Measurements from ENCODE around the gene FOXF1.

The FOXF1 gene

DNA sequence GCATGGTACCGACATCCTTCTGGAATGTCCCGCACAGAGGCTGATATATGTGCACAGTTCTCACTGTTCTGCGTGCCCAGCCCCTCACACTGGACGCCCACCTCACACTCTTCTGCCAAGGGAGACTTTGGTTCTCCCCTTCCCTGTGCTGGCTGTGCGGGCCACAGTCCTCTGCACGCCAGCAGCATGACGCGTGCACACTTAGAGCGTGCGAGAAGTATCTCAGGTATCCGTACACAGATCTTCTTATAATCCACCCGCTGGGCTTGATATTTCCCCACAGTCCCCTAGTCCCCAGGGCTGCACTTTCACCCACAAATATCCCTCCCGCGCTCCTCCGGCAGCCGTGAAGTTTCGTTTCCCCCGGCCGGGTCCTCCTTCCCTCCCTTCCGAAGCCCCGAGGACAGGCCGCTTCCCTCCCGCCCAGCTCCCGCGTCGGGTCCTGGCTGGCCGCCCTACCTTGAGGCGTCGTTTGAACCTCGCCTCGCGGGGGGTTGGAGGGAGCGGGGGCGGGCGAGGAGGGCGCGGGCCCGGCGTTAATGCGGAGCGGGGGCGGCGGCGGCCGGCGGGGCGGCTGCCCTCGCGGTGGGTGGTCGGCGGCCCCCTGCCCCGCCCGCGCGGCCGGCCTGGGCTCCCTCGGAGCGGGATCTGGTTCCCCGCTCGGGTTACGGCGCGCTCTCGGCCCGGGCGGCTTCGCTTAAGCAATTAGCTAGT is 5.0 kb upstream of the FOXF1 start:
- Histone ChIP-seq H3K79me2 (ENCODE audit: low read length) (no peaks in the 10 kb centered on the region), H3K27me3 (ENCODE audit: low read depth, low read length) (peaks cover 22% of the 10 kb centered on the region), H3K36me3 (replicated peaks; ENCODE audit: low read depth, low read length) (no peaks in the 10 kb centered on the region), H3K9ac (ENCODE audit: low read length) (no peak overlapping the region), H3K4me3 (ENCODE audit: low read length) (no peak overlapping the region), H3K4me1 (ENCODE audit: low read length) (no peaks in the 10 kb centered on the region), H3K9me3 (ENCODE audit: insufficient read depth, low read length) (no peaks in the 10 kb centered on the region), H3K27ac (ENCODE audit: low read length) (no peak overlapping the region), H3K4me2 (ENCODE audit: low read length) (no peak overlapping the region), H4K20me1 (ENCODE audit: insufficient read depth, low read length) (no peaks in the 10 kb centered on the region), H2AFZ (ENCODE audit: low read depth, low read length) (no peak overlapping the region)
- TF ChIP-seq EZH2phosphoT487 (IDR thresholded peaks at IDR 0.05; ENCODE audit: low read depth), result no peak
- TF ChIP-seq, protein P1, sequence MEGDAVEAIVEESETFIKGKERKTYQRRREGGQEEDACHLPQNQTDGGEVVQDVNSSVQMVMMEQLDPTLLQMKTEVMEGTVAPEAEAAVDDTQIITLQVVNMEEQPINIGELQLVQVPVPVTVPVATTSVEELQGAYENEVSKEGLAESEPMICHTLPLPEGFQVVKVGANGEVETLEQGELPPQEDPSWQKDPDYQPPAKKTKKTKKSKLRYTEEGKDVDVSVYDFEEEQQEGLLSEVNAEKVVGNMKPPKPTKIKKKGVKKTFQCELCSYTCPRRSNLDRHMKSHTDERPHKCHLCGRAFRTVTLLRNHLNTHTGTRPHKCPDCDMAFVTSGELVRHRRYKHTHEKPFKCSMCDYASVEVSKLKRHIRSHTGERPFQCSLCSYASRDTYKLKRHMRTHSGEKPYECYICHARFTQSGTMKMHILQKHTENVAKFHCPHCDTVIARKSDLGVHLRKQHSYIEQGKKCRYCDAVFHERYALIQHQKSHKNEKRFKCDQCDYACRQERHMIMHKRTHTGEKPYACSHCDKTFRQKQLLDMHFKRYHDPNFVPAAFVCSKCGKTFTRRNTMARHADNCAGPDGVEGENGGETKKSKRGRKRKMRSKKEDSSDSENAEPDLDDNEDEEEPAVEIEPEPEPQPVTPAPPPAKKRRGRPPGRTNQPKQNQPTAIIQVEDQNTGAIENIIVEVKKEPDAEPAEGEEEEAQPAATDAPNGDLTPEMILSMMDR (IDR thresholded peaks at IDR 0.05; ENCODE audit: low read depth, low read length), result no peak

DNA sequence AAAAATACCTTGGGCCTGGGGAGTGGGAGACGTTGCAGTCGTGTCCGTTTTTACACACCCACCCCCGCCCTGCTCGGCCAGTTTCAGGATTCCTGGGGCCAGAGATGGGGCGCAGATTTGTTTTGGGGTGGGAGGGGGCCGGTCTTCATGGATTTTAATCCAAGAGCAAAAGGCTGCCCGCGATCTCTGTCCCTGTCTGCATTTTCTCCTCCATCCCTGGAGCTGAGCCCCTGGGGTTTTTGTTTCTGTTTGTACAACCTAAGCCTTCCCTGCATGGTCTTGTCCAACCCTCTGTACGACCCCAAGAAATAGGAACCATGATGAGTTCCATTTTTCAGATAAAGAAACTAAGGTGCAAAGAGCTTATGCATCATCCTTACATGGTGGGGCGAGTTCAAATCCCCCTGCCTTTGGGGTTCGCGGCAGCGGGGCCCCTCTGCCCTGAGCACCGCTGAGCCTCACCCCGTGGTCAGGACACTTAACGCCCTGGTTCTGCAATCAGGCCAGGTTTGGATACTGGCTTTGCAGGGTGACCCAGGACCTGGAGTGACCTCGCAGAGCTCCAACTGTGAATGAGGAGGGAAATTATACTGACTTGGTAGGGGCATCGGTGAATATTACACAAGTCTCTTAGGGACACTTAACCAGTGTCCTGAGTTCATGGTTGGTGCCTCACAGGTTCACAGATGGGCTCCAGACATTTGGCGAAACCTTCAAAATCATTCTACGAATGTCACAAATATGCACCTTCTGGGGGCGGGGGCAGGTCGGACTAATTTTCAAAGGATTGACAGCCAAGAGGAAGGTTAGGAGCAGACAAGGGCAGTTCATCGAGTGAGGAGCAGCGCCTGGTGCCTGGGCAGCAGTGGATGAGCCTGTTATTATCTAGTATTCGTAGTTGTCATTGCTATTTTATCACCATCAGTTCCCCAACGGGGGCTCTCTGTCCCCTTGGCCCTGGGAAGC is 4.1 kb upstream of the FOXF1 start:
- no peaks in the 10 kb centered on the region for H4K20me1 ChIP-seq (ENCODE audit: insufficient read depth, low read length)
- H2AFZ ChIP-seq (ENCODE audit: low read depth, low read length), result no peak overlapping the region
- H3K27ac ChIP-seq (ENCODE audit: low read length), result no peak overlapping the region
- H3K4me1 ChIP-seq (ENCODE audit: low read length), result no peaks in the 10 kb centered on the region
- peaks cover 16% of the 10 kb centered on the region for H3K27me3 ChIP-seq (ENCODE audit: low read depth, low read length)
- H3K4me3 ChIP-seq (ENCODE audit: low read length), result no peak overlapping the region
- no peaks in the 10 kb centered on the region for H3K79me2 ChIP-seq (ENCODE audit: low read length)
- H3K4me2 ChIP-seq (ENCODE audit: low read length), result no peak overlapping the region
- TF ChIP-seq EZH2phosphoT487 (IDR thresholded peaks at IDR 0.05; ENCODE audit: low read depth), result no peak
- TF ChIP-seq, protein P1 (IDR thresholded peaks at IDR 0.05; ENCODE audit: low read depth, low read length), result no peak
- H3K36me3 ChIP-seq (replicated peaks; ENCODE audit: low read depth, low read length), result no peaks in the 10 kb centered on the region
- no peak overlapping the region for H3K9ac ChIP-seq (ENCODE audit: low read length)
- H3K9me3 ChIP-seq (ENCODE audit: insufficient read depth, low read length), result no peaks in the 10 kb centered on the region

DNA sequence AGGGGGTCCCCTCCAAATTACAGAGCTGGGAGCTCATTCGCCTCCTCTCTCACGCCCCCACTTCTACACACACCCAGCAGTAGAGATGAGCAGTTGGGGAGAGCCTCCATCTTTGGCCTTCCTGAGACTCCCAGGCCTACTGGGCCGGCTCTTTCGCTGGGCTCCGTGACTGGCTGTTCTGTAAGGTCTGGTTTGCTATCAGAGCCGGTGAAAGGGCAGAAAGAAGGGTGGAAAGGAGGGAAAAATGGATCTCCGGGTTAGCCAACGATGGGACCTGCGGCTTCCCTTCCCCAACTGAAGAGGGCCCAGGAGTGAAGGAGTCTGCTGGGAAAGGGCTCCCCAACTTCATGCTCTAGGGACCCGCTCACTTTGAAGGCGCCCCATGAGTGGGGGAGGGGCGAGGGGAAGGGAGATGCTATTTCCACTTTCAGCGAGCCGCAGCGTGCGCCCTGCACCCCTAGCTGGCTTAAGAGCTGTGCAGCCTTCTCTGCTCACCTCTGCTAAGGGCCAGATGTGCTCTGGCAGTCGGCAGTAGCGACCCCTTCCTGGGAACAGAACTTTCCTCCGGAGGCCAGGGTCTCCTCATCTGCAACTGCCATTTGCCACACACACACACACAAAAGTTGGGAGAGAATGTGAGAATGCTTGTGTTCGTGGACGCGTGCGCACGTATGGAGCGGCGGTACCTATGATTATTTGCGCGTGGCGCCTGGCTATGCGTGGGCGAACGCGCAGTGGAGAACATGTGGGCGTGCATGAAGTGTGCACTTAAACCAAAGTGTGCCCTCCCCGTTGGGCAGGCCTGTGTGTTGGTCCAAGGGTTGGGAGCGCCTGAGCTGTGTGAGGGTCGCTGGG is 2.9 kb upstream of the FOXF1 start:
- no peaks in the 10 kb centered on the region for H3K36me3 ChIP-seq (replicated peaks; ENCODE audit: low read depth, low read length)
- no peaks in the 10 kb centered on the region for H4K20me1 ChIP-seq (ENCODE audit: insufficient read depth, low read length)
- no peak overlapping the region for H3K27ac ChIP-seq (ENCODE audit: low read length)
- H3K79me2 ChIP-seq (ENCODE audit: low read length), result no peaks in the 10 kb centered on the region
- H3K4me1 ChIP-seq (ENCODE audit: low read length), result no peaks in the 10 kb centered on the region
- H3K27me3 ChIP-seq (ENCODE audit: low read depth, low read length), result peaks cover 10% of the 10 kb centered on the region; the same call in 1 of the 2 replicates
- no peaks in the 10 kb centered on the region for H3K9me3 ChIP-seq (ENCODE audit: insufficient read depth, low read length)
- H2AFZ ChIP-seq (ENCODE audit: low read depth, low read length), result no peak overlapping the region
- H3K4me2 ChIP-seq (ENCODE audit: low read length), result no peak overlapping the region
- H3K9ac ChIP-seq (ENCODE audit: low read length), result no peak overlapping the region
- no peak overlapping the region for H3K4me3 ChIP-seq (ENCODE audit: low read length)
- TF ChIP-seq, protein P1 (IDR thresholded peaks at IDR 0.05; ENCODE audit: low read depth, low read length), result no peak
- no peak for TF ChIP-seq EZH2phosphoT487 (IDR thresholded peaks at IDR 0.05; ENCODE audit: low read depth)

Data from OCI-LY3 (cell line).